Natural killer cell (primary cell): Measurements from ENCODE around the gene UBE2L3. TPM values are rescaled to one million over a fixed set of nuclear protein-coding genes. Genes with fewer than 3 reads are reported as not detected.
A peak's percentile ranks its signal among the peaks of the same experiment; 100 is the strongest.
"Not testable (repeated sequence)": the region's sequence is repeated elsewhere in the genome, so short reads cannot be mapped to it uniquely, and the experiment has no call there.

Experiments used
- ATAC-seq, 3 donors: fragments of 150-1000 bp in 2 of 3; fragments of 200-7000 bp in 1 of 3; cut with Tn5 transposase; 1 replicate in 1 of 3; 2 replicates in 2 of 3; pipeline ENCODE4 v1.10.0; 2021; ENCODE audit warnings: mild to moderate bottlenecking in 2 of 3, moderate library complexity in 2 of 3
- DNase-seq, 2 donors: peaks; one replicate each; pipeline versions ENCODE4 v3.0.0 to v3.0.0-alpha.2; 2013 to 2021; ENCODE audit warnings: mixed read lengths in 1 of 2
- H3K27ac ChIP-seq: one replicate; pipeline ENCODE4 v1.5.1; 2013; ENCODE audit warnings: mild to moderate bottlenecking, low read length
- H3K27me3 ChIP-seq: one replicate; pipeline ENCODE4 v1.6.1; 2013; ENCODE audit warnings: low read length; ENCODE audit not compliant: control insufficient read depth, insufficient read depth
- H3K36me3 ChIP-seq: one replicate; pipeline ENCODE4 v1.6.1; 2013; ENCODE audit warnings: low read length; ENCODE audit not compliant: control insufficient read depth, insufficient read depth
- H3K4me1 ChIP-seq: one replicate; pipeline ENCODE4 v1.6.1; 2013; ENCODE audit warnings: low read length; ENCODE audit not compliant: control insufficient read depth, insufficient read depth
- H3K4me3 ChIP-seq: one replicate; pipeline ENCODE4 v1.5.1; 2013; ENCODE audit warnings: low read length
- H3K9me3 ChIP-seq: one replicate; pipeline ENCODE4 v1.6.1; 2013; ENCODE audit warnings: low read length; ENCODE audit not compliant: control insufficient read depth, insufficient read depth
- H3K27ac Mint-ChIP-seq, 2 donors: one replicate each; pipeline ENCODE4 v1.8.0; 2022; ENCODE audit warnings: mild to moderate bottlenecking in 2 of 2, mixed read lengths in 2 of 2, moderate library complexity in 1 of 2
- H3K27me3 Mint-ChIP-seq, 2 donors: one replicate each; pipeline ENCODE4 v1.8.0; 2022; ENCODE audit warnings: low read depth in 2 of 2, mixed read lengths in 2 of 2
- H3K36me3 Mint-ChIP-seq: one replicate; pipeline ENCODE4 v1.8.0; 2022; ENCODE audit warnings: mixed read lengths
- H3K4me1 Mint-ChIP-seq, 2 donors: one replicate each; pipeline ENCODE4 v1.8.0; 2022; ENCODE audit warnings: mixed read lengths in 2 of 2
- H3K4me3 Mint-ChIP-seq: one replicate; pipeline ENCODE4 v1.8.0; 2022; ENCODE audit warnings: mild to moderate bottlenecking, moderate library complexity, mixed read lengths
- H3K9me3 Mint-ChIP-seq, 2 donors: one replicate each; pipeline ENCODE4 v1.8.0; 2022; ENCODE audit warnings: mixed read lengths in 2 of 2
- WGBS: methylation state at CpG from one replicate; pipeline ENCODE4 v1.1.7; 2013; ENCODE audit warnings: missing lambda C conversion rate; ENCODE audit not compliant: insufficient coverage; 5-methylcytosine and 5-hydroxymethylcytosine counted together
- intact Hi-C: fragments of 100-400 bp; cut with micrococcal nuclease; formaldehyde crosslinking; loops from one replicate; pipeline ENCODE4 v1.14.2; 2022
- total RNA-seq, 4 donors: library from RNA; stranded (reverse); fragments of 120-200 nt in 1 of 4; gene quantifications; one replicate each; pipeline versions ENCODE4 v1.2.3 to v1.2.4, GENCODE V29; 2013 to 2022
- TF ChIP-seq, protein P1 (sequence below): fragments of 200-600 bp; IDR thresholded peaks from one replicate; pipeline ENCODE4 v1.8.0; 2022; ENCODE audit warnings: antibody characterized with exemption

The UBE2L3 gene
- total RNA-seq, 3 donors from 2014 or later (not counting 1 experiment from before 2014, with no cell fraction given): 30.7 to 39.8 (median 39.7) TPM

GRCh38 chr22:21592422-21592821 is 24.9 kb downstream of the UBE2L3 start:
- Histone ChIP-seq H3K27me3 (no peaks in the 10 kb centered on the region), H3K27ac (no peak overlapping the region), H3K36me3 (peaks cover 25% of the 10 kb centered on the region), H3K4me1 (peaks cover 36% of the 10 kb centered on the region), H3K9me3 (no peaks in the 10 kb centered on the region), H3K4me3 (no peak overlapping the region)
- peak overlapping the region in 1 of 2 donors; percentile 75 for H3K27ac Mint-ChIP-seq
- H3K4me1 Mint-ChIP-seq: peaks cover 67 to 69% of the 10 kb centered on the region in 2 donors
- H3K36me3 Mint-ChIP-seq: no peaks in the 10 kb centered on the region
- no peak overlapping the region for H3K4me3 Mint-ChIP-seq
- intact Hi-C loops: no loop called here
- 82% methylated on average over 3 of the region's 3 CpGs for WGBS
- no peaks in the 10 kb centered on the region for H3K9me3 Mint-ChIP-seq
- DNase-seq: no peak
- no peaks in the 10 kb centered on the region for H3K27me3 Mint-ChIP-seq
- TF ChIP-seq, protein P1, sequence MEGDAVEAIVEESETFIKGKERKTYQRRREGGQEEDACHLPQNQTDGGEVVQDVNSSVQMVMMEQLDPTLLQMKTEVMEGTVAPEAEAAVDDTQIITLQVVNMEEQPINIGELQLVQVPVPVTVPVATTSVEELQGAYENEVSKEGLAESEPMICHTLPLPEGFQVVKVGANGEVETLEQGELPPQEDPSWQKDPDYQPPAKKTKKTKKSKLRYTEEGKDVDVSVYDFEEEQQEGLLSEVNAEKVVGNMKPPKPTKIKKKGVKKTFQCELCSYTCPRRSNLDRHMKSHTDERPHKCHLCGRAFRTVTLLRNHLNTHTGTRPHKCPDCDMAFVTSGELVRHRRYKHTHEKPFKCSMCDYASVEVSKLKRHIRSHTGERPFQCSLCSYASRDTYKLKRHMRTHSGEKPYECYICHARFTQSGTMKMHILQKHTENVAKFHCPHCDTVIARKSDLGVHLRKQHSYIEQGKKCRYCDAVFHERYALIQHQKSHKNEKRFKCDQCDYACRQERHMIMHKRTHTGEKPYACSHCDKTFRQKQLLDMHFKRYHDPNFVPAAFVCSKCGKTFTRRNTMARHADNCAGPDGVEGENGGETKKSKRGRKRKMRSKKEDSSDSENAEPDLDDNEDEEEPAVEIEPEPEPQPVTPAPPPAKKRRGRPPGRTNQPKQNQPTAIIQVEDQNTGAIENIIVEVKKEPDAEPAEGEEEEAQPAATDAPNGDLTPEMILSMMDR: no peak
- ATAC-seq: no peak

- Histone ChIP-seq H3K27me3 (no peaks in the 10 kb centered on the region), H3K27ac (no peak overlapping the region), H3K9me3 (no peaks in the 10 kb centered on the region), H3K4me1 (peaks cover 28% of the 10 kb centered on the region), H3K4me3 (no peak overlapping the region), H3K36me3 (peaks cover 25% of the 10 kb centered on the region)
- Mint-ChIP-seq H3K4me3 (no peak overlapping the region), H3K27me3 (no peaks in the 10 kb centered on the region), H3K36me3 (no peaks in the 10 kb centered on the region), H3K9me3 (no peaks in the 10 kb centered on the region), H3K4me1 (peaks cover 59 to 63% of the 10 kb centered on the region in 2 donors), H3K27ac (peak overlapping the region; percentile 16 to 75)
- TF ChIP-seq, protein P1: no peak
- WGBS: 85% methylated on average over 11 of the region's 11 CpGs
- DNase-seq (no peak), ATAC-seq (no peak)
- intact Hi-C loops: no loop called here
Observed at GRCh38 chr22:21593406-21594232, 26.1 kb downstream of the UBE2L3 start.

DNA sequence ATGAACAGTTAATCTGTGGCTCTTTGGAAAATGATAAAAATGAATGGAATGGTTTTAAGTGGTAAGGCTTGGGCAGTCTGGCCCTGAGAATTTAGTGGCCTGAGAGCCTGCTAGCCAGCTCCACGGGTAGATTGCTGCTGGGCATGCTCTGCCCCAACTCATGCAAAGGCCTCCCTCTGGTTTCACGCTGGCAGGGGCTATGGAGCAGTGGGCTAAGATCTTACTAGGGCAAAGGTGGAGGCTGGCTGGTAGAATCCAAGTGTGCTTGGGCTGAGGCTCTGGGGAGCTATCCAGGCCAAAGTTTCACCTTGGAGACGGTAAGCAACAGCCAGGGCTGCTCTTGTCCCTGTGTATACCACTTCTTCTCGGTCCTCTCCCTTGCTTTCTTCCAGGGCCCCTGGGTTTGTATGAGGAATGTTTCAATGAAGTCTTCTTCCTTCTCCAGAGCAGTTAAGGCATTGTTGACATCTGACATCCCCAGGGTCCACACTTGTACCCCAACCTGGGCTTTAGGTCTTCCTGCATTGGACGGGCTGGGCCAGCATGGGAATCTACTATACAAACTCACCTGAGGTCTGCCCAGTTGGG is 27.4 kb downstream of the UBE2L3 start:
- Mint-ChIP-seq H3K36me3 (no peaks in the 10 kb centered on the region), H3K4me1 (peaks cover 66 to 69% of the 10 kb centered on the region in 2 donors), H3K27me3 (no peaks in the 10 kb centered on the region), H3K9me3 (no peaks in the 10 kb centered on the region), H3K4me3 (no peak overlapping the region), H3K27ac (peak overlapping the region; percentile 16 to 75)
- Histone ChIP-seq H3K4me3 (no peak overlapping the region), H3K36me3 (peaks cover 28% of the 10 kb centered on the region), H3K9me3 (no peaks in the 10 kb centered on the region), H3K27me3 (no peaks in the 10 kb centered on the region), H3K27ac (no peak overlapping the region), H3K4me1 (peaks cover 28% of the 10 kb centered on the region)
- DNase-seq (no peak), ATAC-seq (no peak)
- WGBS: 97% methylated on average over 4 of the region's 5 CpGs
- TF ChIP-seq, protein P1: no peak
- intact Hi-C loops: no loop called here

DNA sequence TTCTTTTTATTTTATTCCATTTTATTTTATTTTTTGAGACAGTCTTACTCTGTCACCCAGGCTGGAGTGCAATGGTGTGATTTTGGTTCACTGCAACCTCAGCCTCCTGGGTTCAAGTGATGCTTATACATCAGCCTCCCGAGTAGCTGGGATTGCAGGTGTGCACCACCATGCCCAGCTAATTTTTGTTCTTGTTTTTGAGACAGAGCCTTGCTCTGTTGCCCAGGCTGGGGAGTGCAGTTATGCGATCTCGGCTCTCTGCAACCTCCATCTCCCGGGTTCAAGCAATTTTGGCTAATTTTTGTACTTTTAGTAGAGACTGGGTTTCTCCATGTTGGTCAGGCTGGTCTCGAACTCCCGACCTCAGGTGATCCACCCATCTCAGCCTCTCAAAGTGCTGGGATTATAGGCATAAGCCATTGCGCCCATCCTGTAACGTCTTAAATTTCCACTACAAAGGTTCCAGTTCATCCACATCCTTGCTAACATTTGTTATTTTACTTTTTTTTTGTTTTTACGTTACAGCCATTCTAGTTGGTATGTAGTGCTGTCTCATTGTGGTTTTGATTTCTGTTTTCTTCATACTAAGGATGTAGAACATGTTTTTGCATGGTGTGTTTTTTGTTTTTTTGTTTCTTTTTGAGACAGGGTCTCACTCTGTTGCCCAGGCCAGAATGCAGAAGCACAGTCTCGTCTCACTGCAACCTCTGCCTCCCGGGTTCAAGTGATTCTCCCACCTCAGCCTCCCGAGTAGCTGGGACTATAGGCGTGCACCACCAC is 29.0 kb downstream of the UBE2L3 start:
- DNase-seq, H3K4me3 Mint-ChIP-seq, H3K27me3 Mint-ChIP-seq, intact Hi-C loops, H3K27me3 ChIP-seq, ATAC-seq, H3K36me3 Mint-ChIP-seq, H3K9me3 Mint-ChIP-seq, H3K4me3 ChIP-seq, H3K27ac ChIP-seq, H3K9me3 ChIP-seq, H3K27ac Mint-ChIP-seq: not testable (repeated sequence)
- H3K36me3 ChIP-seq: peaks cover 28% of the 10 kb centered on the region
- 95% methylated on average over 12 of the region's 13 CpGs for WGBS
- peaks cover 52 to 54% of the 10 kb centered on the region in 2 donors for H3K4me1 Mint-ChIP-seq
- peaks cover 16% of the 10 kb centered on the region for H3K4me1 ChIP-seq
